ENCODE data around the gene RBX1. TPM values are rescaled to one million over a fixed set of nuclear protein-coding genes. Genes with fewer than 3 reads are reported as not detected.

Gene RBX1
- total RNA-seq, 2 experiments from 2014 or later, result 77.3 to 86.9 TPM

GRCh38 chr22:41003066-41003465 is 51.9 kb downstream of the RBX1 start:
- no peak overlapping the region for H3K4me2 ChIP-seq (ENCODE audit: low read length)
- CTCF ChIA-PET (ENCODE audit: unreplicated experiment), result no interaction called here
- no peaks in the 10 kb centered on the region for H3K79me2 ChIP-seq (ENCODE audit: insufficient read depth, low read depth, low read length)
- H3K4me3 ChIP-seq (ENCODE audit: low read depth, low read length, poor library complexity, severe bottlenecking), result no peak overlapping the region
- intact Hi-C loops (cut with micrococcal nuclease; ENCODE audit: unreplicated experiment), result no loop called here
- POLR2A ChIA-PET, result interaction anchor here (0.7 kb wide), 1 partner anchor 607 kb away, joined by 7 read pairs; no protein-coding TSS in a partner anchor
- no peaks in the 10 kb centered on the region for H3K36me3 ChIP-seq (ENCODE audit: insufficient read depth, low read length)
- H2AFZ ChIP-seq (ENCODE audit: low read length), result no peak overlapping the region
- H4K20me1 ChIP-seq (ENCODE audit: insufficient read depth, low read length), result no peaks in the 10 kb centered on the region
- H3K9me3 ChIP-seq (ENCODE audit: low read length), result no peaks in the 10 kb centered on the region
- DNase-seq (ENCODE audit: low spot score), result no peak
- no TSS peak for BruUV-seq (replicated peaks)
- no peak for TF ChIP-seq CTCF (conservative IDR thresholded peaks at IDR 0.05; ENCODE audit: low read length)
- TF ChIP-seq EZH2phosphoT487 (IDR thresholded peaks at IDR 0.05; ENCODE audit: borderline replicate concordance, low read depth, low read length), result no peak
- no peak overlapping the region for H3K27ac ChIP-seq (ENCODE audit: low read depth, low read length, poor library complexity, severe bottlenecking)
- H3K4me1 ChIP-seq (ENCODE audit: insufficient read depth, low read length, poor library complexity, severe bottlenecking), result no peaks in the 10 kb centered on the region
- H3K9me2 ChIP-seq (ENCODE audit: insufficient read depth, low read length), result no peaks in the 10 kb centered on the region

- POLR2A ChIA-PET, result no interaction called here
- intact Hi-C loops (cut with micrococcal nuclease; ENCODE audit: unreplicated experiment), result no loop called here
- CTCF ChIA-PET (ENCODE audit: unreplicated experiment), result no interaction called here
- Histone ChIP-seq H2AFZ (ENCODE audit: low read length) (no peak overlapping the region), H3K4me2 (ENCODE audit: low read length) (no peak overlapping the region), H3K9me3 (ENCODE audit: low read length) (no peaks in the 10 kb centered on the region), H3K79me2 (ENCODE audit: insufficient read depth, low read depth, low read length) (no peaks in the 10 kb centered on the region), H4K20me1 (ENCODE audit: insufficient read depth, low read length) (no peaks in the 10 kb centered on the region), H3K4me3 (ENCODE audit: low read depth, low read length, poor library complexity, severe bottlenecking) (no peak overlapping the region), H3K9me2 (ENCODE audit: insufficient read depth, low read length) (no peaks in the 10 kb centered on the region), H3K36me3 (ENCODE audit: insufficient read depth, low read length) (no peaks in the 10 kb centered on the region), H3K27ac (ENCODE audit: low read depth, low read length, poor library complexity, severe bottlenecking) (no peak overlapping the region), H3K4me1 (ENCODE audit: insufficient read depth, low read length, poor library complexity, severe bottlenecking) (no peaks in the 10 kb centered on the region)
- no TSS peak for BruUV-seq (replicated peaks)
- TF ChIP-seq CTCF (conservative IDR thresholded peaks at IDR 0.05; ENCODE audit: low read length) (no peak), EZH2phosphoT487 (IDR thresholded peaks at IDR 0.05; ENCODE audit: borderline replicate concordance, low read depth, low read length) (no peak)
- no peak for DNase-seq (ENCODE audit: low spot score)
These were observed 52.8 kb downstream of the RBX1 start for GRCh38 chr22:41003976-41004375.

- CTCF ChIA-PET (ENCODE audit: unreplicated experiment), result no interaction called here
These were observed 58.2 kb downstream of the RBX1 start for GRCh38 chr22:41009222-41009948.

More at GRCh38 chr22:41009222-41009948, 58.2 kb downstream of the RBX1 start:
- no peaks in the 10 kb centered on the region for H4K20me1 ChIP-seq (ENCODE audit: insufficient read depth, low read length)
- DNase-seq (ENCODE audit: low spot score), result no peak
- H3K9me3 ChIP-seq (ENCODE audit: low read length), result no peaks in the 10 kb centered on the region
- no peak for TF ChIP-seq EZH2phosphoT487 (IDR thresholded peaks at IDR 0.05; ENCODE audit: borderline replicate concordance, low read depth, low read length)
- no peak for TF ChIP-seq CTCF (conservative IDR thresholded peaks at IDR 0.05; ENCODE audit: low read length)
- H3K27ac ChIP-seq (ENCODE audit: low read depth, low read length, poor library complexity, severe bottlenecking), result no peak overlapping the region
- intact Hi-C loops (cut with micrococcal nuclease; ENCODE audit: unreplicated experiment), result no loop called here
- no peak overlapping the region for H3K4me2 ChIP-seq (ENCODE audit: low read length)
- no peaks in the 10 kb centered on the region for H3K9me2 ChIP-seq (ENCODE audit: insufficient read depth, low read length)
- no TSS peak for BruUV-seq (replicated peaks)
- no peaks in the 10 kb centered on the region for H3K4me1 ChIP-seq (ENCODE audit: insufficient read depth, low read length, poor library complexity, severe bottlenecking)
- no peaks in the 10 kb centered on the region for H3K79me2 ChIP-seq (ENCODE audit: insufficient read depth, low read depth, low read length)
- H3K36me3 ChIP-seq (ENCODE audit: insufficient read depth, low read length), result no peaks in the 10 kb centered on the region
- no peak overlapping the region for H2AFZ ChIP-seq (ENCODE audit: low read length)
- H3K4me3 ChIP-seq (ENCODE audit: low read depth, low read length, poor library complexity, severe bottlenecking), result no peak overlapping the region
- POLR2A ChIA-PET, result interaction anchor here (0.7 to 1.5 kb wide), 3 partner anchors 13 to 47 kb away, joined by 3 to 6 read pairs (median 3); no protein-coding TSS in a partner anchor
